Skeletal muscle tissue (tissue), 4 donors: ENCODE results near the gene NASP. TPM values are rescaled to one million over a fixed set of nuclear protein-coding genes. Genes with fewer than 3 reads are reported as not detected.

Experiments used
- H3K27ac ChIP-seq: one replicate; pipeline ENCODE4 v1.7.0; 2013; ENCODE audit warnings: mild to moderate bottlenecking, low read depth, low read length, inconsistent platforms
- H3K27me3 ChIP-seq, 3 donors: one replicate each; pipeline ENCODE4 v1.7.0; 2013; ENCODE audit warnings: low read length in 3 of 3; ENCODE audit not compliant: control insufficient read depth in 3 of 3, insufficient read depth in 3 of 3
- H3K36me3 ChIP-seq, 3 donors: one replicate each; pipeline ENCODE4 v1.7.0; 2013; ENCODE audit warnings: low read length in 3 of 3; ENCODE audit not compliant: control insufficient read depth in 3 of 3, insufficient read depth in 3 of 3
- H3K4me1 ChIP-seq, 3 donors: one replicate each; pipeline ENCODE4 v1.7.0; 2013; ENCODE audit warnings: low read length in 3 of 3, mild to moderate bottlenecking in 3 of 3; ENCODE audit not compliant: control insufficient read depth in 3 of 3, insufficient read depth in 3 of 3
- H3K4me3 ChIP-seq, 3 donors: one replicate each; pipeline ENCODE4 v1.7.0; 2013; ENCODE audit warnings: low read length in 3 of 3
- H3K9ac ChIP-seq, 3 donors: one replicate each; pipeline ENCODE4 v1.7.0; 2013; ENCODE audit warnings: low read length in 3 of 3, mild to moderate bottlenecking in 3 of 3, moderate library complexity in 2 of 3, low read depth in 1 of 3
- H3K9me3 ChIP-seq, 3 donors: one replicate each; pipeline ENCODE4 v1.7.0; 2013; ENCODE audit warnings: low read length in 3 of 3; ENCODE audit not compliant: control insufficient read depth in 3 of 3
- total RNA-seq: library from RNA; depleted of rRNA; stranded (reverse); fragments of >200 nt; gene quantifications from one replicate; pipeline ENCODE4 v1.2.3, GENCODE V29; 2014
- donor health status: Osteomylitis.

The NASP gene
- total RNA-seq, 1 donor from 2014 or later: 36.5 TPM

- Histone ChIP-seq H3K4me3 (no peak overlapping the region), H3K4me1 (peaks cover 4 to 6% (median 4%) of the 10 kb centered on the region in 3 donors), H3K9ac (no peak overlapping the region), H3K27ac (no peak overlapping the region), H3K36me3 (peaks cover 31 to 52% (median 41%) of the 10 kb centered on the region in 3 donors), H3K27me3 (no peaks in the 10 kb centered on the region), H3K9me3 (no peaks in the 10 kb centered on the region)
Measured at GRCh38 chr1:45615885-45616284, 32.0 kb downstream of the NASP start.

GRCh38 chr1:45617618-45618017, 33.8 kb downstream of the NASP start:
- no peak overlapping the region for H3K27ac ChIP-seq
- peaks cover 31 to 52% (median 41%) of the 10 kb centered on the region in 3 donors for H3K36me3 ChIP-seq

GRCh38 chr1:45619149-45619921, 35.5 kb downstream of the NASP start:
- Histone ChIP-seq H3K9me3 (no peaks in the 10 kb centered on the region), H3K27ac (peak overlapping the region; percentile 63), H3K4me1 (peaks cover 9 to 37% (median 27%) of the 10 kb centered on the region in 3 donors), H3K27me3 (no peaks in the 10 kb centered on the region), H3K9ac (no peak overlapping the region), H3K36me3 (peaks cover 33 to 49% (median 34%) of the 10 kb centered on the region in 3 donors), H3K4me3 (no peak overlapping the region)

More at GRCh38 chr1:45617618-45618017, 33.8 kb downstream of the NASP start:
- Histone ChIP-seq H3K4me3 (no peak overlapping the region), H3K4me1 (peaks cover 9 to 22% (median 13%) of the 10 kb centered on the region in 3 donors), H3K9ac (peak overlapping the region in 1 of 3 donors; percentile 25), H3K27me3 (no peaks in the 10 kb centered on the region), H3K9me3 (no peaks in the 10 kb centered on the region)

GRCh38 chr1:45620588-45621500, 37.0 kb downstream of the NASP start:
- peak overlapping the region in 1 of 3 donors; percentile 12 for H3K9ac ChIP-seq
- H3K36me3 ChIP-seq: peaks cover 26 to 41% (median 26%) of the 10 kb centered on the region in 3 donors
- peaks cover 9 to 37% (median 27%) of the 10 kb centered on the region in 3 donors for H3K4me1 ChIP-seq
- peak overlapping the region; percentile 63 for H3K27ac ChIP-seq
- no peak overlapping the region for H3K4me3 ChIP-seq
- H3K9me3 ChIP-seq: no peaks in the 10 kb centered on the region
- no peaks in the 10 kb centered on the region for H3K27me3 ChIP-seq

- no peaks in the 10 kb centered on the region for H3K27me3 ChIP-seq
- no peak overlapping the region for H3K4me3 ChIP-seq
- no peak overlapping the region for H3K9ac ChIP-seq
- H3K27ac ChIP-seq: peak overlapping the region; percentile 63
- H3K36me3 ChIP-seq: peaks cover 21 to 37% (median 24%) of the 10 kb centered on the region in 3 donors
- H3K4me1 ChIP-seq: peaks cover 9 to 37% (median 27%) of the 10 kb centered on the region in 3 donors
- no peaks in the 10 kb centered on the region for H3K9me3 ChIP-seq
Measured at GRCh38 chr1:45621501-45621836, 37.6 kb downstream of the NASP start.

- H3K9me3 ChIP-seq: no peaks in the 10 kb centered on the region
- peak overlapping the region in 2 of 3 donors; percentile 33 to 57 for H3K9ac ChIP-seq
- H3K4me3 ChIP-seq: no peak overlapping the region
- H3K27me3 ChIP-seq: no peaks in the 10 kb centered on the region
- H3K27ac ChIP-seq: peak overlapping the region; percentile 63
- H3K36me3 ChIP-seq: peaks cover 20 to 32% (median 25%) of the 10 kb centered on the region in 3 donors
- H3K4me1 ChIP-seq: peaks cover 9 to 37% (median 27%) of the 10 kb centered on the region in 3 donors
Measured at GRCh38 chr1:45621895-45622523, 38.2 kb downstream of the NASP start.

- Histone ChIP-seq H3K27me3 (no peaks in the 10 kb centered on the region), H3K4me3 (peak overlapping the region; percentile 19 to 43 (median 41)), H3K9ac (peak overlapping the region in 2 of 3 donors; percentile 33 to 57), H3K27ac (peak overlapping the region; percentile 63), H3K9me3 (no peaks in the 10 kb centered on the region), H3K36me3 (peaks cover 18 to 27% (median 19%) of the 10 kb centered on the region in 3 donors), H3K4me1 (peaks cover 9 to 37% (median 27%) of the 10 kb centered on the region in 3 donors)
Measured at GRCh38 chr1:45622524-45623394, 38.9 kb downstream of the NASP start.

- Histone ChIP-seq H3K9me3 (no peaks in the 10 kb centered on the region), H3K27me3 (no peaks in the 10 kb centered on the region), H3K4me3 (peak within 1 kb of the TSS; percentile 19 to 43 (median 41)), H3K27ac (no peak within 1 kb of the TSS), H3K9ac (peak within 1 kb of the TSS in 2 of 3 donors; percentile 21 to 54), H3K36me3 (peaks cover 22 to 36% (median 23%) of the 10 kb centered on the region in 3 donors), H3K4me1 (peaks cover 8 to 36% (median 27%) of the 10 kb centered on the region in 3 donors)
Measured at GRCh38 chr1:45623972-45624371, 40.1 kb downstream of the NASP start, which contains the start of gene CCDC17. CCDC17 (minus strand) TSS chr1:45624054; CDS start chr1:45623909, 145 bp downstream.

GRCh38 chr1:45629035-45629434, 45.2 kb downstream of the NASP start:
- H3K27me3 ChIP-seq: no peaks in the 10 kb centered on the region
- peaks cover 51 to 66% (median 65%) of the 10 kb centered on the region in 3 donors for H3K36me3 ChIP-seq
- H3K9ac ChIP-seq: no peak overlapping the region
- H3K4me1 ChIP-seq: peaks cover 0 to 3% (median 2%) of the 10 kb centered on the region in 3 donors
- H3K27ac ChIP-seq: no peak overlapping the region
- H3K4me3 ChIP-seq: no peak overlapping the region
- no peaks in the 10 kb centered on the region for H3K9me3 ChIP-seq
